DOHH2 (cell line): ENCODE data around the gene CAND1.

ENCODE experiments used
- H3F3A ChIP-seq: fragments of 200-600 bp; sonication (generic), shearing (Covaris generic); 2 replicates; pipeline ENCODE4 v1.6.0; 2016; ENCODE audit warnings: antibody characterized with exemption, mild to moderate bottlenecking; ENCODE audit not compliant: control insufficient read depth, insufficient read depth
- H3K27ac ChIP-seq: fragments of 200-600 bp; sonication (generic); 2 replicates; pipeline ENCODE4 v1.5.1; 2014; ENCODE audit warnings: low read depth, mild to moderate bottlenecking, low read length, moderate library complexity
- H3K27me3 ChIP-seq: fragments of 200-600 bp; sonication (generic); 2 replicates; pipeline ENCODE4 v1.6.1; 2014; ENCODE audit warnings: mild to moderate bottlenecking, low read length, mixed read lengths; ENCODE audit not compliant: control insufficient read depth
- H3K36me3 ChIP-seq: fragments of 200-600 bp; sonication (generic); 2 replicates; pipeline ENCODE4 v1.6.1; 2014; ENCODE audit warnings: mild to moderate bottlenecking, low read length, moderate library complexity, mixed read lengths; ENCODE audit not compliant: control insufficient read depth
- H3K4me1 ChIP-seq: fragments of 200-600 bp; sonication (generic); 2 replicates; pipeline ENCODE4 v1.6.1; 2014; ENCODE audit warnings: mild to moderate bottlenecking, low read length, mixed read lengths; ENCODE audit not compliant: control insufficient read depth
- H3K4me2 ChIP-seq: fragments of 200-600 bp; sonication (generic); 2 replicates; pipeline ENCODE4 v1.6.0; 2014; ENCODE audit warnings: mild to moderate bottlenecking, low read length, moderate library complexity
- H3K4me3 ChIP-seq: fragments of 200-600 bp; sonication (generic); 2 replicates; pipeline ENCODE4 v1.5.1; 2014; ENCODE audit warnings: mild to moderate bottlenecking, low read length, mixed read lengths
- H3K79me2 ChIP-seq: fragments of 200-600 bp; sonication (generic); 2 replicates; pipeline ENCODE4 v1.6.1; 2014; ENCODE audit warnings: mild to moderate bottlenecking, low read length, mixed read lengths; ENCODE audit not compliant: control insufficient read depth
- H3K9me2 ChIP-seq: fragments of 200-600 bp; sonication (generic); replicated peaks from 2 replicates; pipeline ENCODE4 v1.6.1; 2014; ENCODE audit warnings: mild to moderate bottlenecking, low read length, mixed read lengths; ENCODE audit not compliant: control insufficient read depth
- H3K9me3 ChIP-seq: fragments of 200-600 bp; sonication (generic); 2 replicates; pipeline ENCODE4 v1.6.1; 2014; ENCODE audit warnings: antibody characterized with exemption, low read length, mixed read lengths; ENCODE audit not compliant: control insufficient read depth, insufficient read depth
- H4K20me1 ChIP-seq: fragments of 200-600 bp; sonication (generic); 2 replicates; pipeline ENCODE4 v1.6.0; 2014; ENCODE audit warnings: low read depth, mild to moderate bottlenecking, antibody characterized with exemption, low read length, moderate library complexity; ENCODE audit not compliant: control insufficient read depth, insufficient read depth
- EZH2phosphoT487 ChIP-seq: fragments of 200-600 bp; sonication (generic); IDR thresholded peaks from 2 replicates; pipeline ENCODE4 v1.6.1; 2017; ENCODE audit warnings: borderline replicate concordance, mild to moderate bottlenecking, antibody characterized with exemption, low read length, moderate library complexity, mixed read lengths
- TF ChIP-seq, protein P1 (sequence below): fragments of 200-600 bp; sonication (generic); IDR thresholded peaks from one replicate; pipeline ENCODE4 v1.5.1; 2014; ENCODE audit warnings: antibody characterized with exemption, mild to moderate bottlenecking, low read depth, low read length; ENCODE audit not compliant: poor library complexity, severe bottlenecking

The CAND1 gene

DNA sequence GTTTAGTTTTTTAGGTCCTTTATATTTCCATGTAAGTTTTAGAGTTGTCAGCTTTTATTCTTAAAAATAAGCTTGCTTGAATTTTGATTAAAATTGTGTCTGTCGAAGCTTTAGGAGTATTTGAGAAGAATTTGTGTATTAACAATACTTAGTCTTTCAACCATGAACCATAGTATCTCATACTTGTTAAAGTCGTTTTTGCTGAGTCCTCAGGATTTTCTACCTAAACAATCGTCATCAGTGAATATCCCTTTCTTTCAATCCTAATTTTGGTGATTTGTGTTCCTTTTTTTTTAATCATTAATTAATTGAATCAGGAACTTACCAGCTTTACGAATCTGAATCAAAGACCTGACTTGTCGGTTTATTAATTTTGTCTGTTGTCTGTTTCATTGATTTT is 18.2 kb downstream of the CAND1 start:
- Histone ChIP-seq H3K4me2 (no peak overlapping the region), H3K4me3 (no peak overlapping the region), H3K9me2 (no peaks in the 10 kb centered on the region), H3K79me2 (peaks cover 99% of the 10 kb centered on the region), H3K36me3 (peaks cover 89% of the 10 kb centered on the region), H3F3A (peaks cover 6% of the 10 kb centered on the region; the same call in 1 of the 2 replicates), H4K20me1 (peaks cover 13% of the 10 kb centered on the region), H3K27ac (no peak overlapping the region), H3K4me1 (no peaks in the 10 kb centered on the region), H3K9me3 (no peaks in the 10 kb centered on the region), H3K27me3 (no peaks in the 10 kb centered on the region)
- no peak for TF ChIP-seq EZH2phosphoT487
- TF ChIP-seq, protein P1, sequence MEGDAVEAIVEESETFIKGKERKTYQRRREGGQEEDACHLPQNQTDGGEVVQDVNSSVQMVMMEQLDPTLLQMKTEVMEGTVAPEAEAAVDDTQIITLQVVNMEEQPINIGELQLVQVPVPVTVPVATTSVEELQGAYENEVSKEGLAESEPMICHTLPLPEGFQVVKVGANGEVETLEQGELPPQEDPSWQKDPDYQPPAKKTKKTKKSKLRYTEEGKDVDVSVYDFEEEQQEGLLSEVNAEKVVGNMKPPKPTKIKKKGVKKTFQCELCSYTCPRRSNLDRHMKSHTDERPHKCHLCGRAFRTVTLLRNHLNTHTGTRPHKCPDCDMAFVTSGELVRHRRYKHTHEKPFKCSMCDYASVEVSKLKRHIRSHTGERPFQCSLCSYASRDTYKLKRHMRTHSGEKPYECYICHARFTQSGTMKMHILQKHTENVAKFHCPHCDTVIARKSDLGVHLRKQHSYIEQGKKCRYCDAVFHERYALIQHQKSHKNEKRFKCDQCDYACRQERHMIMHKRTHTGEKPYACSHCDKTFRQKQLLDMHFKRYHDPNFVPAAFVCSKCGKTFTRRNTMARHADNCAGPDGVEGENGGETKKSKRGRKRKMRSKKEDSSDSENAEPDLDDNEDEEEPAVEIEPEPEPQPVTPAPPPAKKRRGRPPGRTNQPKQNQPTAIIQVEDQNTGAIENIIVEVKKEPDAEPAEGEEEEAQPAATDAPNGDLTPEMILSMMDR: no peak

DNA sequence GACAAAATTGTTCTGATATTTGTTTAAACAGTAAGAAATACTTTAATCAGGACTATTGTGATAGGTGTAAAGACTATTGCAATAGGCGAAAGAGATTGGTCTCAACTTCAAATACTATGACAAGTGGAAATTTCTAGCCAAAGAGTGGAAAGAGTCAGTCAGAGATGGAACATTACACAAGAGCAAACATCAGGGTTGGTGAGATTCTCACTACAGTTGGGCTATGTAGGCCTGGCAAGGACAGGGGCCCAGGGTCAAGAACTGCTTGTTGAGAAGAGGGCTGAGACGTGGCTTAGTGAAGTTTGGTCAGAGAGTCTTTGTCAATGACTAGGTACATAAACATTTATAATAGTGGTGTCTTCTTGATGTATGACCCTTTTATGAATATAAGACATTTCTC is 19.4 kb downstream of the CAND1 start:
- H3F3A ChIP-seq: peaks cover 6% of the 10 kb centered on the region; the same call in 1 of the 2 replicates
- no peak overlapping the region for H3K4me2 ChIP-seq
- no peak overlapping the region for H3K4me3 ChIP-seq
- H3K27me3 ChIP-seq: no peaks in the 10 kb centered on the region
- H3K9me2 ChIP-seq: no peaks in the 10 kb centered on the region
- TF ChIP-seq, protein P1: no peak
- TF ChIP-seq EZH2phosphoT487: no peak
- no peaks in the 10 kb centered on the region for H3K9me3 ChIP-seq
- peaks cover 89% of the 10 kb centered on the region for H3K36me3 ChIP-seq
- no peak overlapping the region for H3K27ac ChIP-seq
- no peaks in the 10 kb centered on the region for H3K4me1 ChIP-seq
- H4K20me1 ChIP-seq: peaks cover 18% of the 10 kb centered on the region
- peaks cover 98% of the 10 kb centered on the region for H3K79me2 ChIP-seq

DNA sequence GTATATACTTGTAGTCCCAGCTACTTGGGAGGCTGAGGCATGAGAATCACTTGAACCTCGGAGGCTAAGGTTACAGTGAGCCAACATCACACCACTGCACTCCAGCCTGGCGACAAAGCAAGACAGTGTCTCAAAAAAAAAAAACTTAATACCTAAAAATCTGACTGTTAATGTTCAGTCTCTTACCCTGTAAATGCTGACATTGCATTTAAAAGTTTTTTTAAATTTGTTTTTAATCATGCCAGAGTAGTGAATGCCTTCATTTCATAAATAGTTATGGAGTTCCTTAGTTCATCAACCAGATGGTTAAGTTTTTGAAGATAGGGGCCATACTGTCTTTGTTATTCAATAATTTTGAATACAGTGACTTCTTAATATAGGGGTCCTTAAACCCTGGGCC is 21.2 kb downstream of the CAND1 start:
- TF ChIP-seq, protein P1: no peak
- no peak for TF ChIP-seq EZH2phosphoT487
- no peaks in the 10 kb centered on the region for H3K9me2 ChIP-seq
- peaks cover 88% of the 10 kb centered on the region for H3K79me2 ChIP-seq
- H3K4me3 ChIP-seq: no peak overlapping the region
- peaks cover 89% of the 10 kb centered on the region for H3K36me3 ChIP-seq
- H3K4me1 ChIP-seq: no peaks in the 10 kb centered on the region
- no peaks in the 10 kb centered on the region for H3K27me3 ChIP-seq
- H3K9me3 ChIP-seq: no peaks in the 10 kb centered on the region
- peaks cover 18% of the 10 kb centered on the region for H4K20me1 ChIP-seq
- H3K27ac ChIP-seq: no peak overlapping the region
- no peaks in the 10 kb centered on the region for H3F3A ChIP-seq
- H3K4me2 ChIP-seq: no peak overlapping the region

DNA sequence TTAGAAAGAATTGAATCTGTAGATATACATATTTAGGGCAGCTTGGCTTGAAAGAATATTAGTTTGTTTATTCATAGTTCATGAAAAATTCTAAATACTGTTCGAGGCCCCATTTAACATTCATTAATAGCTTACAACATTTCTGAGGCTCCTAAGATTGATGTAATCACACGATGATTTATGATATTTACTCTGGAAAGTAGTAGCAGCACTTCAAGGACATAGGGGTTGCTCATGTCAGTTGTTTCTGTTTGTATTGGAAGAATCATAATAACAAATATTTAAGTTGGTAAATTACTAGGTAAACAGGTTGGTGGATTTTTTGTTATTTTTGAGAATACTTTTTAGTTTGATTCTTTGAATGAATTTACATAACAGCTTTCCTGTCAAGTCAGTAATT is 30.4 kb downstream of the CAND1 start:
- H3K4me1 ChIP-seq: no peaks in the 10 kb centered on the region
- H3K27me3 ChIP-seq: no peaks in the 10 kb centered on the region
- no peaks in the 10 kb centered on the region for H4K20me1 ChIP-seq
- peaks cover 37% of the 10 kb centered on the region for H3K79me2 ChIP-seq
- no peak overlapping the region for H3K4me3 ChIP-seq
- H3K9me3 ChIP-seq: no peaks in the 10 kb centered on the region
- H3K36me3 ChIP-seq: peaks cover 95% of the 10 kb centered on the region
- H3F3A ChIP-seq: no peaks in the 10 kb centered on the region
- no peak overlapping the region for H3K27ac ChIP-seq
- no peak overlapping the region for H3K4me2 ChIP-seq
- no peak for TF ChIP-seq EZH2phosphoT487
- TF ChIP-seq, protein P1: no peak
- no peaks in the 10 kb centered on the region for H3K9me2 ChIP-seq
